Endothelial cell of umbilical vein (primary cell): ENCODE data around the gene LCN9. TPM values are rescaled to one million over a fixed set of nuclear protein-coding genes. Genes with fewer than 3 reads are reported as not detected.

Experiments
- BruUV-seq: library from RNA; stranded (reverse); fragments of 400-500 nt; replicated peaks from 2 replicates; lab custom pipeline; 2021; lab: Mats Ljungman, UMichigan
- CTCF ChIA-PET: fragments of 300-600, 350-600 bp; sonication (Branson Sonifier 250); formaldehyde crosslinking; loops from one replicate; lab custom pipeline; 2021; ENCODE audit warnings: antibody characterized with exemption, inconsistent platforms; lab: Charles Lee
- POLR2A ChIA-PET: fragments of 300-600, 350-600 bp; sonication (Branson Sonifier 250); formaldehyde crosslinking; loops from one replicate; lab custom pipeline; 2021; ENCODE audit warnings: antibody characterized with exemption, inconsistent platforms; lab: Charles Lee
- DNase-seq: peaks from one replicate; pipeline ENCODE4 v3.0.0-alpha.2; 2011; ENCODE audit warnings: low read depth, low spot score
- FAIRE-seq: peaks from 2 replicates; lab custom pipeline; 2011; peaks lifted over from hg19 to GRCh38; lab: Jason Lieb, UNC
- H2AFZ ChIP-seq: 2 replicates; pipeline ENCODE4 v1.6.0; 2012; ENCODE audit warnings: low read depth, low read length, control low read depth, inconsistent platforms
- H3K27ac ChIP-seq: 2 replicates; pipeline ENCODE4 v1.5.1; 2011; ENCODE audit warnings: low read depth, mild to moderate bottlenecking, control low read depth, low read length, moderate library complexity; ENCODE audit not compliant: insufficient read depth
- H3K27me3 ChIP-seq, 2 experiments: 2 replicates each; pipeline versions ENCODE4 v1.6.0 to v1.6.1; 2011; ENCODE audit warnings: low read length in 2 of 2, mixed read lengths in 1 of 2; ENCODE audit not compliant: control insufficient read depth in 2 of 2, insufficient read depth in 2 of 2
- H3K36me3 ChIP-seq, 2 experiments: 2 replicates in 1 of 2; 3 replicates in 1 of 2; pipeline ENCODE4 v1.5.1; 2011; ENCODE audit warnings: low read length in 2 of 2, mild to moderate bottlenecking in 1 of 2, moderate library complexity in 1 of 2; ENCODE audit not compliant: control insufficient read depth in 2 of 2, insufficient read depth in 2 of 2; ENCODE audit errors: extremely low read depth in 1 of 2
- H3K4me1 ChIP-seq: 3 replicates; pipeline ENCODE4 v1.5.1; 2011; ENCODE audit warnings: mild to moderate bottlenecking, low read length; ENCODE audit not compliant: control insufficient read depth, insufficient read depth; ENCODE audit errors: extremely low read depth
- H3K4me2 ChIP-seq: 2 replicates; pipeline ENCODE4 v1.6.1; 2011; ENCODE audit warnings: low read length, control low read depth, mixed read lengths; ENCODE audit not compliant: insufficient read depth
- H3K4me3 ChIP-seq, 3 experiments: fragments of 200-600 bp in 1 of 3; sonication (generic), shearing (Covaris generic) in 1 of 3; replicated peaks in 1 of 3; 2 replicates each; pipeline ENCODE4 v1.5.1; 2011 to 2016; ENCODE audit warnings: control low read depth in 3 of 3, low read length in 3 of 3, mild to moderate bottlenecking in 2 of 3, inconsistent platforms in 1 of 3, low read depth in 1 of 3, moderate library complexity in 1 of 3; ENCODE audit not compliant: insufficient read depth in 1 of 3
- H3K79me2 ChIP-seq: 2 replicates; pipeline ENCODE4 v1.6.0; 2012; ENCODE audit warnings: low read length, inconsistent platforms; ENCODE audit not compliant: control insufficient read depth, insufficient read depth
- H3K9ac ChIP-seq: replicated peaks from 2 replicates; pipeline ENCODE3; 2011; ENCODE audit warnings: low read length, control low read depth; ENCODE audit not compliant: insufficient read depth; ENCODE audit errors: extremely low read depth
- H3K9me1 ChIP-seq: replicated peaks from 3 replicates; pipeline ENCODE4 v1.6.0; 2011; ENCODE audit warnings: mild to moderate bottlenecking, low read length; ENCODE audit not compliant: control insufficient read depth, insufficient read depth; ENCODE audit errors: extremely low read depth
- H3K9me3 ChIP-seq: replicated peaks from 2 replicates; pipeline ENCODE4 v1.5.1; 2012; ENCODE audit warnings: low read length, inconsistent platforms; ENCODE audit not compliant: control insufficient read depth, insufficient read depth
- H4K20me1 ChIP-seq: replicated peaks from 2 replicates; pipeline ENCODE3; 2011; ENCODE audit warnings: mild to moderate bottlenecking, low read length; ENCODE audit not compliant: control insufficient read depth, insufficient read depth; ENCODE audit errors: extremely low read depth
- CTCF ChIP-seq, 2 donors: IDR thresholded peaks; 1 replicate in 1 of 2; 2 replicates in 1 of 2; pipeline ENCODE4 v1.5.1; 2011; ENCODE audit warnings: low read length in 2 of 2, mild to moderate bottlenecking in 2 of 2, moderate library complexity in 2 of 2, control low read depth in 1 of 2, inconsistent platforms in 1 of 2, low read depth in 1 of 2; ENCODE audit not compliant: insufficient read depth in 1 of 2; ENCODE audit errors: extremely low read depth in 1 of 2
- EZH2 ChIP-seq: IDR thresholded peaks from 2 replicates; pipeline ENCODE4 v1.6.1; 2012; ENCODE audit warnings: borderline replicate concordance, low read depth, mild to moderate bottlenecking, moderate library complexity, low read length, inconsistent platforms; ENCODE audit not compliant: severe bottlenecking
- FOS ChIP-seq: IDR thresholded peaks from 2 replicates; pipeline ENCODE4 v1.6.1; 2011; ENCODE audit warnings: mild to moderate bottlenecking, low read length, moderate library complexity, borderline replicate concordance; ENCODE audit not compliant: insufficient read depth
- GATA2 ChIP-seq: IDR thresholded peaks from 2 replicates; pipeline ENCODE4 v1.7.0; 2011; ENCODE audit warnings: low read depth, mild to moderate bottlenecking, moderate library complexity, mixed read lengths, low read length; ENCODE audit not compliant: insufficient read length, insufficient read depth
- JUN ChIP-seq: IDR thresholded peaks from 2 replicates; pipeline ENCODE4 v1.6.1; 2011; ENCODE audit warnings: borderline replicate concordance, low read depth; ENCODE audit not compliant: insufficient read length, insufficient read depth
- MYC ChIP-seq: IDR thresholded peaks from one replicate; pipeline ENCODE4 v1.6.1; 2011; ENCODE audit warnings: mild to moderate bottlenecking, low read depth, low read length
- POLR2A ChIP-seq: IDR thresholded peaks from 2 replicates; pipeline ENCODE4 v1.6.1; 2012; ENCODE audit warnings: low read depth, mild to moderate bottlenecking, control low read depth, low read length
- POLR2AphosphoS5 ChIP-seq: IDR thresholded peaks from 2 replicates; pipeline ENCODE4 v1.6.1; 2012; ENCODE audit warnings: low read depth, mild to moderate bottlenecking, control low read depth, low read length, moderate library complexity; ENCODE audit not compliant: insufficient read depth
- dilution Hi-C: fragments of 300-500 bp; cut with MboI; formaldehyde crosslinking; loops from one replicate; pipeline ENCODE4 v1.15.0; 2019; ENCODE audit warnings: low sequenced_read_pairs; ENCODE audit not compliant: extremely low pct_ligation_motif_present
- intact Hi-C: fragments of 100-400 bp; cut with micrococcal nuclease; formaldehyde crosslinking; loops from one replicate; pipeline ENCODE4 v1.10.0; 2022
- polyA plus RNA-seq, 4 experiments: library from polyadenylated mRNA; depleted of rRNA in 3 of 4; stranded (reverse) in 3 of 4; unstranded in 1 of 4; fragments of >200 nt; gene quantifications; 2 replicates each; pipeline versions ENCODE4 v1.2.1 to v1.2.3, GENCODE V29; 2011 to 2012; ENCODE audit warnings: missing spikeins in 1 of 4
- total RNA-seq: library from RNA; stranded (reverse); gene quantifications from 2 replicates; pipeline ENCODE4 v1.2.3, GENCODE V29; 2021
- TF ChIP-seq, protein P1 (sequence below): IDR thresholded peaks from 2 replicates; pipeline ENCODE4 v1.6.1; 2011; ENCODE audit not compliant: insufficient read depth, insufficient read length

The LCN9 gene
- total and polyA plus RNA-seq, 2 donors (not counting 3 experiments of a cell fraction or from before 2014, with no cell fraction given): not detected

DNA sequence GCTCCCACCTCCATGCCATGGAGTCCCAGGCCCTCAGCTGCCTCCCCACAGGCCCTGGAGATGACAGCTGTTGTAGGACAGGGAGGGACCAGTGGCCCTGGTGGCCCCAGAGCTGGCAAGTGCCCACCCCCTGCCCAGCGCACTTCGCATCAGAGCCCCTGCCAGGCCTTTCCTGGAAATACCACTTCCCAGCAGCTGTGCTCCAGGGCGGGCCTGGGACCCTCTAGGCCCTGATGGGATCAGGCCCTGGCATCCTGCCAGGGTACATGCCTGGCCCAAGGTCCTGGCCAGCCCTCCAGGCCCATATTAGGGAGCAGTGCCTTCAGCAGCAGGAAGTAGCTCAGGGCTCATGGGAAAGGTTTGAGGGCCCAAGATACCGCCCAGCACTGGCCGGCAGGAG lies 41.4 kb downstream of the LCN9 start:
- H3K4me1 ChIP-seq: peaks cover 2% of the 10 kb centered on the region
- H3K9me3 ChIP-seq: no peaks in the 10 kb centered on the region
- POLR2A ChIA-PET: no interaction called here
- H4K20me1 ChIP-seq: no peaks in the 10 kb centered on the region
- H3K27me3 ChIP-seq: peaks cover 2% of the 10 kb centered on the region in 2 experiments
- no peak overlapping the region for H3K4me3 ChIP-seq
- TF ChIP-seq EZH2: no peak
- TF ChIP-seq, protein P1, sequence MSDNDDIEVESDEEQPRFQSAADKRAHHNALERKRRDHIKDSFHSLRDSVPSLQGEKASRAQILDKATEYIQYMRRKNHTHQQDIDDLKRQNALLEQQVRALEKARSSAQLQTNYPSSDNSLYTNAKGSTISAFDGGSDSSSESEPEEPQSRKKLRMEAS: no peak
- no peak for TF ChIP-seq GATA2
- no peak for TF ChIP-seq JUN
- no peak for TF ChIP-seq POLR2AphosphoS5
- no peak for TF ChIP-seq FOS
- TF ChIP-seq MYC: no peak
- TF ChIP-seq CTCF (IDR thresholded peaks at IDR 0.05; ENCODE audit: extremely low read depth in 1 of 2, insufficient read depth in 1 of 2, low read depth in 1 of 2, low read length in 2 of 2): no peak
- TF ChIP-seq POLR2A: no peak
- dilution Hi-C loops: no loop called here
- CTCF ChIA-PET: interaction anchor here (0.9 to 1.6 kb wide), 7 partner anchors 9 to 418 kb away, joined by 3 to 5 read pairs (median 4); no protein-coding TSS in a partner anchor
- H3K9ac ChIP-seq: no peak overlapping the region
- no peak overlapping the region for H2AFZ ChIP-seq
- FAIRE-seq (no peak), DNase-seq (no peak)
- H3K27ac ChIP-seq: no peak overlapping the region
- no TSS peak for BruUV-seq
- intact Hi-C loops: loop anchor here (5.0 kb wide), 2 partner anchors 33 to 102 kb away; no protein-coding TSS in a partner anchor
- H3K79me2 ChIP-seq: no peaks in the 10 kb centered on the region
- no peak overlapping the region for H3K4me2 ChIP-seq
- no peaks in the 10 kb centered on the region for H3K36me3 ChIP-seq
- H3K9me1 ChIP-seq: no peaks in the 10 kb centered on the region
